SK-N-SH treated with all-trans-retinoic acid at 6 μM for 48 hours (cell line): ENCODE measurements around the gene MID1.

Source experiments
- BACH2 ChIP-seq: fragments of 250-450 bp; sonication (Bioruptor Pico); IDR thresholded peaks from 2 replicates; pipeline ENCODE4 v1.9.0; 2021; ENCODE audit warnings: mild to moderate bottlenecking, borderline replicate concordance
- OSR1 ChIP-seq: fragments of 250-450 bp; sonication (Bioruptor Pico); IDR thresholded peaks from 2 replicates; pipeline ENCODE4 v1.8.0; 2022; ENCODE audit warnings: moderate library complexity, mild to moderate bottlenecking, inconsistent platforms

DNA sequence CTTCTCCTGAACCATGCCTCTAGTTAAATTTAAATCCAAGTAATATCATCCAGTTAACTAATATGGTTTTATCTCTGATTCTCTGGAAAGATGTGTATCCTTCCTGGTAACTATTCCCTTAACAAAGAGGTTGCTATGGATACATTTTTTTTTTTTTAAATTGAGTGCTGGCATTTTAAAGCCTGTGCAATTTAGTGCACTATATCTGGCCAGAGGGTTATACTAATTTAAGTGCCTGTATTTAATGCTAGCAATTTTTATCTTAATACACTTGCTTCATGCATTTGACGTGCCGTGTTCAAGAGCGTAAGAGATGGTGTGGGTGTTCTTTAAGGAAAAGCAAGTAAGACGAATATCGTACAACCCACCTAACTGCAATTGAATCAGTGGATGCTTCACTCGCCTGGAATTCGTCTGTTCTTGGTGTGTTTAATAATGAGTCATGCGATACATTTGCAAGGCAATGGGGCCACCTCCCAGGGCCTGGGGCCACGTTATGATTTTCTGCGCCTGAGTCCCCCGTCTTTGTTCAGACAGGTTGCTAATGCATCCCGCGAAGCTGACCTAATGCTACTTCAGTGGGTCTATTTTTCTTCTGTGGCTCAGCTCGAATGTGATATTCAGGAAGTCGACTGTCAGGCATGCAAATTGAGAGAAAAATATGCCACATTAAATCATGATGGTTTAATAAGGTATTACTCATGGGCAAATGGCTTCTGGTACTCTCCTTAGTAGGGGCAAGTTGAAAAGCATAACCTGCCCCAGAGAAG lies 14.2 kb upstream of the MID1 start:
- TF ChIP-seq BACH2 (no peak), OSR1 (CRISPR knock-in tag) (no peak)
